Neural progenitor cell (in vitro differentiated cells): ENCODE measurements around the gene REPS1. TPM values are rescaled to one million over a fixed set of nuclear protein-coding genes. Genes with fewer than 3 reads are reported as not detected.

Experiments
- DNase-seq: peaks from one replicate; pipeline ENCODE4 v3.0.0-alpha.2; 2016; ENCODE audit warnings: low spot score
- H2AFZ ChIP-seq: fragments of 200-600 bp; sonication (generic); replicated peaks from 2 replicates; pipeline ENCODE4 v1.6.1; 2016; ENCODE audit warnings: antibody characterized with exemption
- H3F3A ChIP-seq: fragments of 200-600 bp; sonication (generic); 2 replicates; pipeline ENCODE4 v1.6.1; 2016; ENCODE audit warnings: antibody characterized with exemption, low read depth
- H3K27ac ChIP-seq: fragments of 200-600 bp; sonication (generic); 2 replicates; pipeline ENCODE4 v1.5.1; 2016; ENCODE audit warnings: mild to moderate bottlenecking
- H3K27me3 ChIP-seq: fragments of 200-600 bp; sonication (generic); 2 replicates; pipeline ENCODE4 v1.6.1; 2016; ENCODE audit warnings: mild to moderate bottlenecking, moderate library complexity
- H3K36me3 ChIP-seq: fragments of 200-600 bp; sonication (generic); 2 replicates; pipeline ENCODE4 v1.5.1; 2016
- H3K4me1 ChIP-seq: fragments of 200-600 bp; sonication (generic); 2 replicates; pipeline ENCODE4 v1.6.1; 2016; ENCODE audit warnings: mixed run types
- H3K4me2 ChIP-seq: fragments of 200-600 bp; sonication (generic); 2 replicates; pipeline ENCODE4 v1.6.1; 2016
- H3K4me3 ChIP-seq: fragments of 200-600 bp; sonication (generic); 2 replicates; pipeline ENCODE4 v1.5.1; 2016
- H3K79me2 ChIP-seq: fragments of 200-600 bp; sonication (generic); 2 replicates; pipeline ENCODE4 v1.6.1; 2016; ENCODE audit warnings: low read depth
- H3K9ac ChIP-seq: fragments of 200-600 bp; sonication (generic); 2 replicates; pipeline ENCODE4 v1.6.1; 2016
- H3K9me3 ChIP-seq: fragments of 200-600 bp; sonication (generic); 2 replicates; pipeline ENCODE4 v1.5.1; 2016; ENCODE audit warnings: low read depth
- H4K20me1 ChIP-seq: fragments of 200-600 bp; sonication (generic); 2 replicates; pipeline ENCODE4 v1.6.1; 2016; ENCODE audit warnings: low read depth
- H3K27ac Mint-ChIP-seq: 3 replicates; pipeline ENCODE4 v1.8.0; 2021; ENCODE audit warnings: mixed read lengths
- H3K27me3 Mint-ChIP-seq: 2 replicates; pipeline ENCODE4 v1.8.0; 2022; ENCODE audit warnings: low read depth, mild to moderate bottlenecking, inconsistent platforms, moderate library complexity, mixed read lengths; ENCODE audit not compliant: insufficient read depth
- H3K36me3 Mint-ChIP-seq: 3 replicates; pipeline ENCODE4 v1.8.0; 2021; ENCODE audit warnings: mixed read lengths
- H3K4me1 Mint-ChIP-seq: 3 replicates; pipeline ENCODE4 v1.8.0; 2021; ENCODE audit warnings: mixed read lengths
- H3K4me3 Mint-ChIP-seq: 3 replicates; pipeline ENCODE4 v1.8.0; 2021; ENCODE audit warnings: mild to moderate bottlenecking, moderate library complexity, mixed read lengths
- H3K9me3 Mint-ChIP-seq: 3 replicates; pipeline ENCODE4 v1.8.0; 2020; ENCODE audit warnings: mixed read lengths
- CTCF ChIP-seq: fragments of 200-600 bp; sonication (generic); IDR thresholded peaks from 2 replicates; pipeline ENCODE4 v1.5.1; 2017; ENCODE audit warnings: antibody characterized with exemption, mild to moderate bottlenecking
- EZH2 ChIP-seq: fragments of 200-600 bp; sonication (generic); IDR thresholded peaks from 2 replicates; pipeline ENCODE4 v1.6.1; 2017; ENCODE audit warnings: antibody characterized with exemption, mild to moderate bottlenecking, moderate library complexity
- EZH2phosphoT487 ChIP-seq: fragments of 200-600 bp; sonication (generic); IDR thresholded peaks from 2 replicates; pipeline ENCODE4 v1.6.1; 2017; ENCODE audit warnings: antibody characterized with exemption
- total RNA-seq: library from RNA; depleted of rRNA; stranded (reverse); fragments of >200 nt; gene quantifications from 2 replicates; pipeline ENCODE4 v1.2.3, GENCODE V29; 2015; ENCODE audit warnings: low replicate concordance

Gene REPS1
- total RNA-seq, 1 donor from 2014 or later, result 97.5 TPM

GRCh38 chr6:138979813-138980668 lies 8.0 kb downstream of the REPS1 start:
- no peak for DNase-seq
- H3K27me3 ChIP-seq, result no peaks in the 10 kb centered on the region
- no peak overlapping the region for H3K4me3 ChIP-seq
- peaks cover 14% of the 10 kb centered on the region for H3F3A ChIP-seq
- H3K9me3 ChIP-seq, result no peaks in the 10 kb centered on the region
- peaks cover 100% of the 10 kb centered on the region for H4K20me1 ChIP-seq
- H3K79me2 ChIP-seq, result peaks cover 100% of the 10 kb centered on the region
- no peak overlapping the region for H3K9ac ChIP-seq
- H3K27ac Mint-ChIP-seq, result no peak overlapping the region
- H3K27ac ChIP-seq, result peak overlapping the region; percentile 65
- no peak for TF ChIP-seq EZH2phosphoT487
- TF ChIP-seq CTCF, result no peak
- TF ChIP-seq EZH2, result no peak
- H2AFZ ChIP-seq, result no peak overlapping the region
- peaks cover 41% of the 10 kb centered on the region for H3K4me1 ChIP-seq
- no peaks in the 10 kb centered on the region for H3K36me3 ChIP-seq
- peaks cover 13% of the 10 kb centered on the region for H3K4me1 Mint-ChIP-seq
- H3K27me3 Mint-ChIP-seq, result no peaks in the 10 kb centered on the region
- no peak overlapping the region for H3K4me2 ChIP-seq
- peaks cover 3% of the 10 kb centered on the region for H3K36me3 Mint-ChIP-seq
- no peaks in the 10 kb centered on the region for H3K9me3 Mint-ChIP-seq
- no peak overlapping the region for H3K4me3 Mint-ChIP-seq

- no peak overlapping the region for H3K4me3 ChIP-seq
- TF ChIP-seq EZH2 (no peak), CTCF (no peak), EZH2phosphoT487 (no peak)
- H3K27me3 ChIP-seq, result no peaks in the 10 kb centered on the region
- Mint-ChIP-seq H3K27me3 (no peaks in the 10 kb centered on the region), H3K36me3 (peaks cover 3% of the 10 kb centered on the region), H3K9me3 (no peaks in the 10 kb centered on the region), H3K4me1 (peaks cover 15% of the 10 kb centered on the region), H3K4me3 (no peak overlapping the region), H3K27ac (no peak overlapping the region)
- peaks cover 100% of the 10 kb centered on the region for H3K79me2 ChIP-seq
- H4K20me1 ChIP-seq, result peaks cover 100% of the 10 kb centered on the region
- H3K36me3 ChIP-seq, result no peaks in the 10 kb centered on the region
- H3K27ac ChIP-seq, result peak overlapping the region; percentile 65
- no peak overlapping the region for H2AFZ ChIP-seq
- H3K4me1 ChIP-seq, result peaks cover 46% of the 10 kb centered on the region
- H3K9me3 ChIP-seq, result no peaks in the 10 kb centered on the region
- no peak for DNase-seq
- no peak overlapping the region for H3K4me2 ChIP-seq
- peaks cover 14% of the 10 kb centered on the region for H3F3A ChIP-seq
- no peak overlapping the region for H3K9ac ChIP-seq
These were observed 8.7 kb downstream of the REPS1 start for GRCh38 chr6:138979365-138979764.

- H3K4me3 ChIP-seq, result no peak overlapping the region
- H3K4me1 ChIP-seq, result peaks cover 56% of the 10 kb centered on the region
- no peak for TF ChIP-seq EZH2phosphoT487
- no peak for TF ChIP-seq CTCF
- no peak for TF ChIP-seq EZH2
- no peak overlapping the region for H3K9ac ChIP-seq
- H3K9me3 Mint-ChIP-seq, result no peaks in the 10 kb centered on the region
- H3K27me3 Mint-ChIP-seq, result no peaks in the 10 kb centered on the region
- no peaks in the 10 kb centered on the region for H3K27me3 ChIP-seq
- H3K27ac Mint-ChIP-seq, result no peak overlapping the region
- DNase-seq, result no peak
- no peak overlapping the region for H3K4me2 ChIP-seq
- H2AFZ ChIP-seq, result no peak overlapping the region
- H3K27ac ChIP-seq, result no peak overlapping the region
- H3K4me1 Mint-ChIP-seq, result peaks cover 22% of the 10 kb centered on the region
- no peaks in the 10 kb centered on the region for H3K36me3 ChIP-seq
- no peak overlapping the region for H3K4me3 Mint-ChIP-seq
- peaks cover 14% of the 10 kb centered on the region for H3F3A ChIP-seq
- H3K9me3 ChIP-seq, result no peaks in the 10 kb centered on the region
- H4K20me1 ChIP-seq, result peaks cover 100% of the 10 kb centered on the region
- peaks cover 3% of the 10 kb centered on the region for H3K36me3 Mint-ChIP-seq
- H3K79me2 ChIP-seq, result peaks cover 100% of the 10 kb centered on the region
These were observed 9.8 kb downstream of the REPS1 start for GRCh38 chr6:138978229-138978628.
